ENCODE data around the gene MCRIP2.

GRCh38 chr16:626787-627453 lies 14.7 kb upstream of the MCRIP2 start:
- TF ChIP-seq POLR2A (IDR thresholded peaks at IDR 0.05), result no peak
- TF ChIP-seq CTCF (IDR thresholded peaks at IDR 0.05 in 8 of 11, conservative IDR thresholded peaks at IDR 0.05 in 3 of 11), result no peak
- TF ChIP-seq POLR2AphosphoS5 (IDR thresholded peaks at IDR 0.05), result no peak

All from spleen (tissue), 7 donors.